Ovary (tissue), 3 donors: Measurements from ENCODE around the gene OXGR1.

Experiments used
- CTCF ChIP-seq, 3 donors: fragments of 450-650 bp in 2 of 3; fragments of 200-600 bp in 1 of 3; IDR thresholded peaks; one replicate each; pipeline versions ENCODE4 v1.5.1 to v1.8.0; 2016 to 2022; ENCODE audit warnings: antibody characterized with exemption in 3 of 3, mild to moderate bottlenecking in 1 of 3
- EP300 ChIP-seq: sonication (generic); formaldehyde crosslinking; IDR thresholded peaks from one replicate; pipeline ENCODE4 v1.6.1; 2017; ENCODE audit warnings: antibody characterized with exemption
- POLR2A ChIP-seq: fragments of 450-650 bp; IDR thresholded peaks from one replicate; pipeline ENCODE4 v1.6.1; 2017; ENCODE audit warnings: antibody characterized with exemption, mild to moderate bottlenecking, moderate library complexity
- donor health status: DM: no; HTN: no; CAD: no.

DNA sequence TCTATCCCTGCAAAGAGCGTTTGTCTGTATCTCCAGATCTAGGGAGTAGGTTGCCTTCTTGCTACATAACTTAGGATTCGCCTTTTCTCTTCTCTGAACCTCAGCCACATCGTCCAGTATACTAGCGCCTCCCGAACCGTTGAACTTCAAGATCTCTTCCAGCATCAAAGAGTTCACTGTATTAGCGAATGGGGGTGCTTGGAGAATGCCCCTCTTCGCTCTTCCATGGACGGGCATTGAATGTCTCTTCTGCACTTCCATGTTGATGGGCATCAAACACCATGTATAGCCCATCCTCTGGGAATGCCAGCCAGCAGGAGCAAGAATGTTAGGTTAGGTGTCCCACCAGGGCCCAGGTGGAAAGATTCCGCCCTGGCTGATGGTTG lies 575 bp upstream of the OXGR1 start:
- TF ChIP-seq CTCF (IDR thresholded peaks at IDR 0.05) (no peak), POLR2A (no peak), EP300 (no peak)
